HepG2 (cell line): ENCODE results near the gene CCDC69. TPM values are rescaled to one million over a fixed set of nuclear protein-coding genes. Genes with fewer than 3 reads are reported as not detected.
A peak's percentile ranks its signal among the peaks of the same experiment; 100 is the strongest.

Experiments used
- FIP1L1 ChIP-seq: fragments of 200-400 bp; formaldehyde crosslinking; IDR thresholded peaks from 2 replicates; pipeline ENCODE4 v1.6.1; 2018; ENCODE audit warnings: low read depth, mild to moderate bottlenecking, low read length, moderate library complexity, borderline replicate concordance; ENCODE audit not compliant: insufficient read depth
- FOXP1 ChIP-seq, 2 experiments: fragments of 450-650 bp in 1 of 2; IDR thresholded peaks; 2 replicates each; pipeline ENCODE4 v1.6.1; 2017 to 2018; ENCODE audit warnings: antibody characterized with exemption in 1 of 2
- GZF1 ChIP-seq: sonication (generic); formaldehyde crosslinking; IDR thresholded peaks from 2 replicates; pipeline ENCODE4 v1.5.1; 2020; ENCODE audit warnings: mild to moderate bottlenecking, missing genetic modification reagents
- HDAC2 ChIP-seq: sonication (generic); formaldehyde crosslinking; IDR thresholded peaks from 2 replicates; pipeline ENCODE4 v1.4.0; 2020; ENCODE audit warnings: missing genetic modification reagents
- IRX3 ChIP-seq: sonication (generic); formaldehyde crosslinking; IDR thresholded peaks from 2 replicates; pipeline ENCODE4 v1.8.1; 2023; ENCODE audit warnings: mild to moderate bottlenecking, low read depth, missing genetic modification reagents, borderline replicate concordance
- MZF1 ChIP-seq: sonication (generic); formaldehyde crosslinking; IDR thresholded peaks from 2 replicates; pipeline ENCODE4 v1.8.1; 2023; ENCODE audit warnings: mild to moderate bottlenecking, missing genetic modification reagents, borderline replicate concordance
- RBM39 ChIP-seq: fragments of 200-400 bp; formaldehyde crosslinking; IDR thresholded peaks from one replicate; pipeline ENCODE4 v1.6.1; 2018; ENCODE audit warnings: antibody characterized with exemption, mild to moderate bottlenecking, low read depth, low read length; ENCODE audit not compliant: poor library complexity, severe bottlenecking
- SKI ChIP-seq: fragments of 450-650 bp; IDR thresholded peaks from one replicate; pipeline ENCODE4 v1.6.1; 2018; ENCODE audit warnings: mild to moderate bottlenecking; ENCODE audit not compliant: partially characterized antibody
- TARDBP ChIP-seq: sonication (generic); formaldehyde crosslinking; IDR thresholded peaks from 2 replicates; pipeline ENCODE4 v1.8.0; 2022; ENCODE audit warnings: mild to moderate bottlenecking, missing genetic modification reagents
- YY1 ChIP-seq: IDR thresholded peaks from 2 replicates; pipeline ENCODE4 v1.6.1; 2011; ENCODE audit warnings: low read length, low read depth, moderate library complexity, mild to moderate bottlenecking; ENCODE audit not compliant: insufficient read depth, insufficient replicate concordance
- ZBTB21 ChIP-seq: sonication (generic); formaldehyde crosslinking; IDR thresholded peaks from 2 replicates; pipeline ENCODE4 v1.4.0; 2020; ENCODE audit warnings: missing genetic modification reagents
- ZFP36L1 ChIP-seq: sonication (generic); formaldehyde crosslinking; IDR thresholded peaks from 2 replicates; pipeline ENCODE4 v1.8.0; 2022; ENCODE audit warnings: mild to moderate bottlenecking, missing genetic modification reagents, moderate library complexity
- ZNF10 ChIP-seq: sonication (generic); formaldehyde crosslinking; IDR thresholded peaks from 2 replicates; pipeline ENCODE4 v1.4.0; 2020; ENCODE audit warnings: mild to moderate bottlenecking, low read depth, missing genetic modification reagents, borderline replicate concordance
- ZNF558 ChIP-seq: sonication (generic); formaldehyde crosslinking; IDR thresholded peaks from 2 replicates; pipeline ENCODE4 v1.9.0; 2022; ENCODE audit warnings: mild to moderate bottlenecking, missing genetic modification reagents, borderline replicate concordance
- ZNF567 ChIP-seq: sonication (generic); formaldehyde crosslinking; IDR thresholded peaks from 2 replicates; pipeline ENCODE4 v1.8.1; 2023; ENCODE audit warnings: mild to moderate bottlenecking, missing genetic modification reagents, borderline replicate concordance
- ZNF713 ChIP-seq: sonication (generic); formaldehyde crosslinking; IDR thresholded peaks from 2 replicates; pipeline ENCODE4 v1.4.0; 2020; ENCODE audit warnings: mild to moderate bottlenecking, missing genetic modification reagents
- polyA plus RNA-seq, 8 experiments: library from polyadenylated mRNA; depleted of rRNA in 3 of 8; stranded (reverse) in 7 of 8; unstranded in 1 of 8; fragments of >200 nt; fragmentation: Illumina TruSeq in 4 of 8; extraction: Trizol in 4 of 8; gene quantifications; 2 replicates each; pipeline versions ENCODE4 v1.2.1 to v1.2.3, GENCODE V29; 2011 to 2016; ENCODE audit warnings: low read depth in 4 of 8, missing spikeins in 1 of 8, mixed read lengths in 1 of 8; ENCODE audit not compliant: insufficient read depth in 1 of 8
- total RNA-seq, 5 experiments: library from RNA; depleted of rRNA; stranded (reverse); fragments of >200 nt; fragmentation: Illumina TruSeq; extraction: Trizol; gene quantifications; 2 replicates each; pipeline ENCODE4 v1.2.3, GENCODE V29; 2016; ENCODE audit warnings: low read depth in 1 of 5
- TF ChIP-seq, protein P1 (sequence below): IDR thresholded peaks from 2 replicates; pipeline ENCODE4 v1.6.1; 2016; ENCODE audit warnings: missing compliant biosample characterization, missing genetic modification reagents, borderline replicate concordance
- TF ChIP-seq, protein P2 (sequence below): IDR thresholded peaks from 2 replicates; pipeline ENCODE4 v1.6.1; 2016; ENCODE audit warnings: mild to moderate bottlenecking
- TF ChIP-seq, protein P3 (sequence below): sonication (generic); formaldehyde crosslinking; IDR thresholded peaks from 2 replicates; pipeline ENCODE4 v1.5.0; 2020; ENCODE audit warnings: mild to moderate bottlenecking, missing genetic modification reagents
- TF ChIP-seq, protein P4 (sequence below): sonication (generic); formaldehyde crosslinking; IDR thresholded peaks from 2 replicates; pipeline ENCODE4; 2020; ENCODE audit warnings: missing genetic modification reagents, mild to moderate bottlenecking, borderline replicate concordance
- TF ChIP-seq, protein P5 (sequence below): sonication (generic); formaldehyde crosslinking; IDR thresholded peaks from 2 replicates; pipeline ENCODE4 v1.4.0; 2020; ENCODE audit warnings: missing genetic modification reagents

CCDC69 gene
- total and polyA plus RNA-seq, 2 of the 13 experiments (the other 11 are each of a cell fraction or from before 2014, with no cell fraction given): 12.2 to 45.2 TPM

DNA sequence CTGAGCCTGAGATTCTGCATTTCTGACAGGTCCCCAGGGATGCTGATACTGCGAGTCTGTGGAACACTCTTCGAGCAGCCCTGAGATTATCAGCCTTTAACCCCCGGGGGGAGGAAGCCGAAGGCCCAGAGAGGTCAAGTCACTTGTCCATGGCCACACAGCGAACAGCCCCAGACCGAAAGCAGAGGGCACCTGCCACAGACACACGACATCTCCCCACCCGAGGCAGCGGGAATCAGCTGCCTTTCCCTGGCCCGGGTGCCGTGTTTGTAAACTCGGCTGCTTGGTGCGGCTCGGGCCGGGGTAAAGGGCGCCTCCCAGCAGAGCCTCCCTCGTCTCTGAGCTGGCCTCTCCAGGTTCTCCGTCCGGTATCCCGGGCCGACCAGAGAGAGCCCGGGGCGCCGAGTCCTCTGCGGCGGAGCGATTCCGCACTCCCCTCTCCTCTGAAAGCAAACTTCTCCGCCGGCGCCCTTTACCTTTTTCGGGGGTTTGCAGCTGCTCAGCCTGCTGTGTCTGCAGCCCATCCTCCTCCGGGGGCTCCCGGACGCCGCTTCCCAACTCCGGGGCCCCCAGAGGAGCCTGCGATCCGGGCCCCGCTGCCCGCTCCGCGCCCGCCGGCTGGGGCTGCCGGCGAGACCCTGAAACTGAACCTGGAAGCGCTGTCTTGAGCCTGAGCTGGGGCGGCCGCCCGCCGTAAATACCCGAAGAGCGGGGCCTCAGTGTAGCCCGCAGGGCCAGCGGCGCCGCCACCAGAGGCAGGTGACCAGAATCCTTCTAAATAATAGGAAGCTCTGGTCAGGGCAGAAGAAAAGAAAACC lies at the start of gene CCDC69 (continued):
- TF ChIP-seq, protein P1, sequence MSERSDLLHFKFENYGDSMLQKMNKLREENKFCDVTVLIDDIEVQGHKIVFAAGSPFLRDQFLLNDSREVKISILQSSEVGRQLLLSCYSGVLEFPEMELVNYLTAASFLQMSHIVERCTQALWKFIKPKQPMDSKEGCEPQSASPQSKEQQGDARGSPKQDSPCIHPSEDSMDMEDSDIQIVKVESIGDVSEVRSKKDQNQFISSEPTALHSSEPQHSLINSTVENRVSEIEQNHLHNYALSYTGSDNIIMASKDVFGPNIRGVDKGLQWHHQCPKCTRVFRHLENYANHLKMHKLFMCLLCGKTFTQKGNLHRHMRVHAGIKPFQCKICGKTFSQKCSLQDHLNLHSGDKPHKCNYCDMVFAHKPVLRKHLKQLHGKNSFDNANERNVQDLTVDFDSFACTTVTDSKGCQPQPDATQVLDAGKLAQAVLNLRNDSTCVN (CRISPR knock-in tag): no peak
- TF ChIP-seq ZNF558 (CRISPR knock-in tag): 0 out of 2 replicates have a peak, but pooled peaks have one; percentile 82
- no peak for TF ChIP-seq ZBTB21
- TF ChIP-seq, protein P2, sequence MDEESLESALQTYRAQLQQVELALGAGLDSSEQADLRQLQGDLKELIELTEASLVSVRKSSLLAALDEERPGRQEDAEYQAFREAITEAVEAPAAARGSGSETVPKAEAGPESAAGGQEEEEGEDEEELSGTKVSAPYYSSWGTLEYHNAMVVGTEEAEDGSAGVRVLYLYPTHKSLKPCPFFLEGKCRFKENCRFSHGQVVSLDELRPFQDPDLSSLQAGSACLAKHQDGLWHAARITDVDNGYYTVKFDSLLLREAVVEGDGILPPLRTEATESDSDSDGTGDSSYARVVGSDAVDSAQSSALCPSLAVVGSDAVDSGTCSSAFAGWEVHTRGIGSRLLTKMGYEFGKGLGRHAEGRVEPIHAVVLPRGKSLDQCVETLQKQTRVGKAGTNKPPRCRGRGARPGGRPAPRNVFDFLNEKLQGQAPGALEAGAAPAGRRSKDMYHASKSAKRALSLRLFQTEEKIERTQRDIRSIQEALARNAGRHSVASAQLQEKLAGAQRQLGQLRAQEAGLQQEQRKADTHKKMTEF (CRISPR knock-in tag): peak; percentile 58; the same call in 1 of the 2 replicates
- TF ChIP-seq ZNF10 (CRISPR knock-in tag): no peak
- 0 out of 2 replicates have a peak, but pooled peaks have one; percentile 57 for TF ChIP-seq IRX3
- 0 out of 2 replicates have a peak, but pooled peaks have one; percentile 46 for TF ChIP-seq ZFP36L1 (CRISPR knock-in tag)
- TF ChIP-seq YY1: peak; percentile 88
- peak; percentile 36; the same call in 1 of the 2 replicates for TF ChIP-seq HDAC2
- no peak for TF ChIP-seq MZF1
- TF ChIP-seq, protein P3, sequence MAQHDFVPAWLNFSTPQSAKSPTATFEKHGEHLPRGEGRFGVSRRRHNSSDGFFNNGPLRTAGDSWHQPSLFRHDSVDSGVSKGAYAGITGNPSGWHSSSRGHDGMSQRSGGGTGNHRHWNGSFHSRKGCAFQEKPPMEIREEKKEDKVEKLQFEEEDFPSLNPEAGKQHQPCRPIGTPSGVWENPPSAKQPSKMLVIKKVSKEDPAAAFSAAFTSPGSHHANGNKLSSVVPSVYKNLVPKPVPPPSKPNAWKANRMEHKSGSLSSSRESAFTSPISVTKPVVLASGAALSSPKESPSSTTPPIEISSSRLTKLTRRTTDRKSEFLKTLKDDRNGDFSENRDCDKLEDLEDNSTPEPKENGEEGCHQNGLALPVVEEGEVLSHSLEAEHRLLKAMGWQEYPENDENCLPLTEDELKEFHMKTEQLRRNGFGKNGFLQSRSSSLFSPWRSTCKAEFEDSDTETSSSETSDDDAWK (CRISPR knock-in tag): no peak
- TF ChIP-seq, protein P4, sequence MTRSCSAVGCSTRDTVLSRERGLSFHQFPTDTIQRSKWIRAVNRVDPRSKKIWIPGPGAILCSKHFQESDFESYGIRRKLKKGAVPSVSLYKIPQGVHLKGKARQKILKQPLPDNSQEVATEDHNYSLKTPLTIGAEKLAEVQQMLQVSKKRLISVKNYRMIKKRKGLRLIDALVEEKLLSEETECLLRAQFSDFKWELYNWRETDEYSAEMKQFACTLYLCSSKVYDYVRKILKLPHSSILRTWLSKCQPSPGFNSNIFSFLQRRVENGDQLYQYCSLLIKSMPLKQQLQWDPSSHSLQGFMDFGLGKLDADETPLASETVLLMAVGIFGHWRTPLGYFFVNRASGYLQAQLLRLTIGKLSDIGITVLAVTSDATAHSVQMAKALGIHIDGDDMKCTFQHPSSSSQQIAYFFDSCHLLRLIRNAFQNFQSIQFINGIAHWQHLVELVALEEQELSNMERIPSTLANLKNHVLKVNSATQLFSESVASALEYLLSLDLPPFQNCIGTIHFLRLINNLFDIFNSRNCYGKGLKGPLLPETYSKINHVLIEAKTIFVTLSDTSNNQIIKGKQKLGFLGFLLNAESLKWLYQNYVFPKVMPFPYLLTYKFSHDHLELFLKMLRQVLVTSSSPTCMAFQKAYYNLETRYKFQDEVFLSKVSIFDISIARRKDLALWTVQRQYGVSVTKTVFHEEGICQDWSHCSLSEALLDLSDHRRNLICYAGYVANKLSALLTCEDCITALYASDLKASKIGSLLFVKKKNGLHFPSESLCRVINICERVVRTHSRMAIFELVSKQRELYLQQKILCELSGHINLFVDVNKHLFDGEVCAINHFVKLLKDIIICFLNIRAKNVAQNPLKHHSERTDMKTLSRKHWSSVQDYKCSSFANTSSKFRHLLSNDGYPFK (CRISPR knock-in tag): no peak
- peak; percentile 100 for TF ChIP-seq GZF1 (CRISPR knock-in tag)
- TF ChIP-seq FOXP1 (IDR thresholded peaks at IDR 0.05): no peak
- no peak for TF ChIP-seq FOXP1 (CRISPR knock-in tag; IDR thresholded peaks at IDR 0.05)
- TF ChIP-seq SKI: peak; percentile 41
- TF ChIP-seq RBM39: peak; percentile 52
- 0 out of 2 replicates have a peak, but pooled peaks have one; percentile 44 for TF ChIP-seq FIP1L1
- no peak for TF ChIP-seq ZNF713 (CRISPR knock-in tag)
- TF ChIP-seq, protein P5, sequence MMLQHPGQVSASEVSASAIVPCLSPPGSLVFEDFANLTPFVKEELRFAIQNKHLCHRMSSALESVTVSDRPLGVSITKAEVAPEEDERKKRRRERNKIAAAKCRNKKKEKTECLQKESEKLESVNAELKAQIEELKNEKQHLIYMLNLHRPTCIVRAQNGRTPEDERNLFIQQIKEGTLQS (CRISPR knock-in tag): no peak
- TF ChIP-seq TARDBP: peak; percentile 42; the same call in 1 of the 2 replicates
- TF ChIP-seq ZNF567 (CRISPR knock-in tag): no peak
